GM12878 (cell line): Measurements from ENCODE around the gene SELPLG. TPM values are rescaled to one million over a fixed set of nuclear protein-coding genes. Genes with fewer than 3 reads are reported as not detected.

Source experiments
- ATF7 ChIP-seq: fragments of 450-650 bp; IDR thresholded peaks from 2 replicates; pipeline ENCODE4 v1.6.1; 2016; ENCODE audit warnings: low read depth, mild to moderate bottlenecking
- BCL11A ChIP-seq: IDR thresholded peaks from 2 replicates; pipeline ENCODE4 v1.6.1; 2011; ENCODE audit warnings: low read depth, low read length
- BCLAF1 ChIP-seq: fragments of 450-650 bp; IDR thresholded peaks from 2 replicates; pipeline ENCODE4 v1.6.1; 2017; ENCODE audit warnings: antibody characterized with exemption, mild to moderate bottlenecking, moderate library complexity
- BMI1 ChIP-seq: fragments of 450-650 bp; IDR thresholded peaks from 2 replicates; pipeline ENCODE4 v1.6.1; 2016; ENCODE audit warnings: mild to moderate bottlenecking, moderate library complexity, borderline replicate concordance
- CEBPB ChIP-seq, 2 experiments: fragments of 150-350 bp in 1 of 2; IDR thresholded peaks; 2 replicates each; pipeline ENCODE4 v1.6.1; 2012 to 2014; ENCODE audit warnings: low read depth in 2 of 2, low read length in 2 of 2, borderline replicate concordance in 1 of 2, inconsistent platforms in 1 of 2
- CUX1 ChIP-seq: IDR thresholded peaks from 2 replicates; pipeline ENCODE4 v1.6.1; 2012; ENCODE audit warnings: improper control_type of control experiment, low read depth, low read length; ENCODE audit not compliant: insufficient replicate concordance
- KDM1A ChIP-seq: fragments of 200-600 bp; sonication (generic); IDR thresholded peaks from 2 replicates; pipeline ENCODE4 v1.6.1; 2016; ENCODE audit warnings: borderline replicate concordance
- NFXL1 ChIP-seq: fragments of 450-650 bp; IDR thresholded peaks from 2 replicates; pipeline ENCODE4 v1.6.1; 2017; ENCODE audit warnings: antibody characterized with exemption, mild to moderate bottlenecking, borderline replicate concordance
- NFYA ChIP-seq: IDR thresholded peaks from 2 replicates; pipeline ENCODE4 v1.6.1; 2011; ENCODE audit warnings: low read depth, mild to moderate bottlenecking, low read length, improper control_type of control experiment, borderline replicate concordance
- NFYB ChIP-seq: IDR thresholded peaks from 2 replicates; pipeline ENCODE4 v1.6.1; 2011; ENCODE audit warnings: low read depth, mild to moderate bottlenecking, low read length, improper control_type of control experiment, moderate library complexity; ENCODE audit not compliant: insufficient read depth
- NRF1 ChIP-seq: conservative IDR thresholded peaks from 2 replicates; pipeline ENCODE4 v1.6.1; 2011; ENCODE audit warnings: mild to moderate bottlenecking, low read depth, low read length, improper control_type of control experiment
- PBX3 ChIP-seq: IDR thresholded peaks from 2 replicates; pipeline ENCODE4 v1.6.1; 2011; ENCODE audit warnings: mild to moderate bottlenecking, low read depth, low read length, moderate library complexity; ENCODE audit not compliant: insufficient replicate concordance
- RBBP5 ChIP-seq: fragments of 200-600 bp; sonication (generic); conservative IDR thresholded peaks from 2 replicates; pipeline ENCODE4 v1.6.1; 2016
- RELA ChIP-seq: fragments of 450-650 bp; IDR thresholded peaks from 2 replicates; pipeline ENCODE4 v1.8.0; 2014; ENCODE audit warnings: borderline replicate concordance; ENCODE audit not compliant: partially characterized antibody
- SKIL ChIP-seq: fragments of 450-650 bp; IDR thresholded peaks from 2 replicates; pipeline ENCODE4 v1.6.1; 2017; ENCODE audit warnings: mild to moderate bottlenecking, low read depth, inconsistent platforms; ENCODE audit not compliant: poor library complexity, severe bottlenecking
- SMARCA5 ChIP-seq: fragments of 450-650 bp; IDR thresholded peaks from 2 replicates; pipeline ENCODE4 v1.6.1; 2017; ENCODE audit warnings: mild to moderate bottlenecking
- TCF3 ChIP-seq: IDR thresholded peaks from 2 replicates; pipeline ENCODE4 v1.6.1; 2012; ENCODE audit warnings: low read depth, mild to moderate bottlenecking, low read length, borderline replicate concordance; ENCODE audit not compliant: insufficient read depth
- polyA plus RNA-seq, 11 experiments: library from polyadenylated mRNA; depleted of rRNA in 4 of 11; unstranded in 6 of 11; stranded (reverse) in 5 of 11; fragments of >200 nt; fragmentation: Nextera tagmentation in 4 of 11; fragmentation: Illumina TruSeq in 1 of 11; extraction: Ambion mirVana in 4 of 11; extraction: Trizol in 1 of 11; gene quantifications; 1 replicate in 1 of 11; 2 replicates in 10 of 11; pipeline versions ENCODE4 v1.2.1 to v1.2.3, GENCODE V29; 2011 to 2016; ENCODE audit warnings: inconsistent platforms in 2 of 11, missing spikeins in 2 of 11, low read depth in 1 of 11
- total RNA-seq, 4 experiments: library from RNA; depleted of rRNA in 3 of 4; stranded (reverse); fragments of >200 nt in 3 of 4; fragmentation: Illumina TruSeq in 1 of 4; extraction: Trizol in 1 of 4; gene quantifications; 2 replicates each; pipeline versions ENCODE4 v1.2.1 to v1.2.3, GENCODE V29; 2013 to 2021

The SELPLG gene
- total and polyA plus RNA-seq, 10 of the 15 experiments (the other 5 are each of a cell fraction or from before 2014, with no cell fraction given) = 3.2 to 32.3 (median 23.9) TPM

GRCh38 chr12:108618079-108618952 lies 15.4 kb downstream of the SELPLG start (continued):
- no peak for TF ChIP-seq SKIL
- no peak for TF ChIP-seq BCL11A
- TF ChIP-seq PBX3 = no peak
- TF ChIP-seq NFYB = no peak
- TF ChIP-seq BCLAF1 = no peak
- TF ChIP-seq NFYA = no peak
- TF ChIP-seq SMARCA5 = 0 out of 2 replicates have a peak, but pooled peaks have one; percentile 2
- TF ChIP-seq NFXL1 = no peak
- no peak for TF ChIP-seq CEBPB (IDR thresholded peaks at IDR 0.05; ENCODE audit: borderline replicate concordance in 1 of 2, low read depth in 2 of 2, low read length in 2 of 2)
- TF ChIP-seq RELA = peak; percentile 60
- no peak for TF ChIP-seq CUX1
- no peak for TF ChIP-seq ATF7
- TF ChIP-seq RBBP5 = no peak
- TF ChIP-seq BMI1 = no peak
- peak; percentile 38; the same call in 1 of the 2 replicates for TF ChIP-seq TCF3
- TF ChIP-seq KDM1A = no peak
- no peak for TF ChIP-seq NRF1
